HG03520 (cell line): ENCODE measurements around the gene PTPRN2.
"Not testable (repeated sequence)": the region's sequence is repeated elsewhere in the genome, so short reads cannot be mapped to it uniquely, and the experiment has no call there.

Experiments
- ATAC-seq: cut with Tn5 transposase; IDR thresholded peaks from one replicate; pipeline ENCODE4 v1.9.1; 2021; ENCODE audit warnings: mild to moderate bottlenecking, moderate library complexity; ENCODE audit not compliant: unreplicated experiment

The PTPRN2 gene

GRCh38 chr7:158395349-158395748 lies 192.3 kb downstream of the PTPRN2 start:
- no peak for ATAC-seq

GRCh38 chr7:158394936-158395335 lies 192.7 kb downstream of the PTPRN2 start:
- no peak for ATAC-seq

- no peak for ATAC-seq
These were observed 193.5 kb downstream of the PTPRN2 start for GRCh38 chr7:158393926-158394625.

- no peak for ATAC-seq
These were observed 195.4 kb downstream of the PTPRN2 start for GRCh38 chr7:158392251-158392650.

- ATAC-seq, result no peak
These were observed 196.1 kb downstream of the PTPRN2 start for GRCh38 chr7:158391541-158391940.

GRCh38 chr7:158391141-158391540 lies 196.5 kb downstream of the PTPRN2 start:
- no peak for ATAC-seq

- ATAC-seq, result no peak
These were observed 197.2 kb downstream of the PTPRN2 start for GRCh38 chr7:158390460-158390859.

GRCh38 chr7:158389514-158390425 lies 197.9 kb downstream of the PTPRN2 start:
- ATAC-seq, result no peak

- ATAC-seq, result no peak
These were observed 198.7 kb downstream of the PTPRN2 start for GRCh38 chr7:158388928-158389327.

- ATAC-seq, result no peak
These were observed 199.6 kb downstream of the PTPRN2 start for GRCh38 chr7:158388072-158388471.

- no peak for ATAC-seq
These were observed 200.1 kb downstream of the PTPRN2 start for GRCh38 chr7:158387546-158387891.

GRCh38 chr7:158386866-158387545 lies 200.6 kb downstream of the PTPRN2 start:
- ATAC-seq, result no peak

- ATAC-seq, result no peak
These were observed 201.3 kb downstream of the PTPRN2 start for GRCh38 chr7:158386355-158386618.

GRCh38 chr7:158385496-158386354 lies 201.9 kb downstream of the PTPRN2 start:
- not testable (repeated sequence) for ATAC-seq

GRCh38 chr7:158384746-158385145 lies 202.9 kb downstream of the PTPRN2 start:
- ATAC-seq, result no peak

- ATAC-seq, result no peak
These were observed 204.0 kb downstream of the PTPRN2 start for GRCh38 chr7:158383665-158384064.

- no peak for ATAC-seq
These were observed 205.0 kb downstream of the PTPRN2 start for GRCh38 chr7:158382363-158383254.

- ATAC-seq, result no peak
These were observed 205.7 kb downstream of the PTPRN2 start for GRCh38 chr7:158381956-158382355.

- no peak for ATAC-seq
These were observed 208.6 kb downstream of the PTPRN2 start for GRCh38 chr7:158378978-158379377.
